ENCODE measurements around the gene TRIM65. TPM values are rescaled to one million over a fixed set of nuclear protein-coding genes. Genes with fewer than 3 reads are reported as not detected.

TRIM65 gene
- total and polyA plus RNA-seq, 2 of the 13 experiments (the other 11 are each of a cell fraction or from before 2014, with no cell fraction given), result 10.3 to 22.4 TPM

GRCh38 chr17:75904749-75905521 lies 8.2 kb upstream of the TRIM65 start, which contains the start of gene MRPL38 (continued):
- peak; percentile 84 for TF ChIP-seq TFE3 (CRISPR knock-in tag; IDR thresholded peaks at IDR 0.05)
- TF ChIP-seq TGIF2 (CRISPR knock-in tag; IDR thresholded peaks at IDR 0.05), result peak; percentile 65
- peak; percentile 91; the same call in 1 of the 2 replicates for TF ChIP-seq ZNF589 (CRISPR knock-in tag; conservative IDR thresholded peaks at IDR 0.05)
- no peak for TF ChIP-seq ZNF468 (CRISPR knock-in tag; IDR thresholded peaks at IDR 0.05)
- TF ChIP-seq SALL2 (CRISPR knock-in tag; IDR thresholded peaks at IDR 0.05), result peak; percentile 99
- peak; percentile 97; the same call in 1 of the 2 replicates for TF ChIP-seq CSRNP1 (CRISPR knock-in tag; IDR thresholded peaks at IDR 0.05)
- TF ChIP-seq THAP7 (CRISPR knock-in tag; IDR thresholded peaks at IDR 0.05), result peak; percentile 97
- peak; percentile 74 for TF ChIP-seq ARNTL (CRISPR knock-in tag; IDR thresholded peaks at IDR 0.05)
- peak; percentile 92; the same call in 1 of the 2 replicates for TF ChIP-seq ZNF543 (CRISPR knock-in tag; IDR thresholded peaks at IDR 0.05)
- TF ChIP-seq DRAP1 (CRISPR knock-in tag; IDR thresholded peaks at IDR 0.05), result peak; percentile 84
- peak; percentile 51 for TF ChIP-seq CEBPG (CRISPR knock-in tag; IDR thresholded peaks at IDR 0.05)
- TF ChIP-seq PHF8 (CRISPR knock-in tag; IDR thresholded peaks at IDR 0.05), result peak; percentile 78
- TF ChIP-seq SIX1 (CRISPR knock-in tag; IDR thresholded peaks at IDR 0.05; ENCODE audit: borderline replicate concordance), result peak; percentile 53; the same call in 1 of the 2 replicates
- TF ChIP-seq FOXO1 (CRISPR knock-in tag; IDR thresholded peaks at IDR 0.05), result peak; percentile 73
- TF ChIP-seq BCL6 (CRISPR knock-in tag; IDR thresholded peaks at IDR 0.05), result peak; percentile 81
- no peak for TF ChIP-seq ZNF510 (CRISPR knock-in tag; IDR thresholded peaks at IDR 0.05; ENCODE audit: low read depth)
- peak; percentile 81; the same call in 1 of the 2 replicates for TF ChIP-seq TMF1 (CRISPR knock-in tag; IDR thresholded peaks at IDR 0.05; ENCODE audit: low read depth)
- TF ChIP-seq ZNF512 (CRISPR knock-in tag; IDR thresholded peaks at IDR 0.05), result no peak
- TF ChIP-seq ZNF558 (CRISPR knock-in tag; IDR thresholded peaks at IDR 0.05; ENCODE audit: borderline replicate concordance), result peak; percentile 74; the same call in 1 of the 2 replicates
- TF ChIP-seq ZNF710 (CRISPR knock-in tag; IDR thresholded peaks at IDR 0.05; ENCODE audit: borderline replicate concordance), result peak; percentile 95; the same call in 1 of the 2 replicates
- no peak; the same call in none of the 2 replicates for TF ChIP-seq ZNF768 (CRISPR knock-in tag; IDR thresholded peaks at IDR 0.05)
- peak; percentile 67 for TF ChIP-seq RFXANK (CRISPR knock-in tag; IDR thresholded peaks at IDR 0.05)

Data from HepG2 (cell line).